GDM1 (cell line): ENCODE measurements around the gene NPAS2.

Source experiments
- DNase-seq: peaks from one replicate; lab custom pipeline; 2025; lab: John Stamatoyannopoulos, UW

NPAS2 gene

DNA sequence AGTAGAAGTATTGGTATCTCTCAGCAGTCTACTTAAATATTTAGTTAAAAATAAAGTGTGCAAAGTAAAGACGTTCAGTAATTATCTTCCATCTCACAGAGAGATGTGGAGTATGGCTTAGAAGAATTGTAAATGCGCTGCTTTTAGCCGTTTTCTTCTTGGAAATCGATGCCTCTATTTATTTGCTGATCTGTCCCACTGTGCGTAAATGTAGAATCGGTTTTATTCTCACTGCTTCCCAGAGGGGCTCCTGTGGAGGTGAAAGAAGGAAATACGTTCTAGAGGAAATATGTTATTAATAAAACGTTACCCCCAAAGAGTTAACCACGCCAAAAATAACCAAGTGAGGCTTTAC, 1.9 kb downstream of the NPAS2 start:
- DNase-seq, result no peak

DNA sequence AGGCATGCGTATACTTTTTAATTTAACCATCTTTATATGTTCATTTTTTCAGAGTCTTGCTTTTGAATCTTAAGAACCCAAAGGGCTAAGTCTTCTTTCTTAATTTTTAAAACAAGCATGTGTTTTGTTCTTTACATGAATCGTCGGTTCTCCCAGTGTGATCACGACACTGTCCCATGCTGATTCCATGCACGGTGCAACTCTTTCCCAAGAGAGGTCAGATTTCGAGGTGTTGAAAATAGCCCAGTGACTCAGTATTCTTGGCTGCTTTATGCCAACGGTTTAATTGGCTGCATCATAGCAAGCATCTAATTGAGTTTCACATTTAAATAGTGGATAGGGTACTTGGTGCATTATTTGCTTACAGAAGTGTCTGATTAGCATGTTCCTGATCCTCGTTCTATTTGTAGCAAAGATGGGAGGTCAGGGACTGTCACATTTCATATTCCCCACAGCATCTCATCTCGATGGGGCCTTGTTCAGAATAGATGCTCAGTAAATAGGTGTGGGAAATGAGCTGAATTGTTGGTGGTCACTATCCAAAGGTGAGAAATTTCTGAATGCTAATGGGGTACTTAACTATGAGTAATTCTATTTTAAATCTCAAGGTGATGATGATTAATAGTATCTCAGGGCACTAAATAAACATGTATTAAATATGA, 2.8 kb downstream of the NPAS2 start:
- no peak for DNase-seq

DNA sequence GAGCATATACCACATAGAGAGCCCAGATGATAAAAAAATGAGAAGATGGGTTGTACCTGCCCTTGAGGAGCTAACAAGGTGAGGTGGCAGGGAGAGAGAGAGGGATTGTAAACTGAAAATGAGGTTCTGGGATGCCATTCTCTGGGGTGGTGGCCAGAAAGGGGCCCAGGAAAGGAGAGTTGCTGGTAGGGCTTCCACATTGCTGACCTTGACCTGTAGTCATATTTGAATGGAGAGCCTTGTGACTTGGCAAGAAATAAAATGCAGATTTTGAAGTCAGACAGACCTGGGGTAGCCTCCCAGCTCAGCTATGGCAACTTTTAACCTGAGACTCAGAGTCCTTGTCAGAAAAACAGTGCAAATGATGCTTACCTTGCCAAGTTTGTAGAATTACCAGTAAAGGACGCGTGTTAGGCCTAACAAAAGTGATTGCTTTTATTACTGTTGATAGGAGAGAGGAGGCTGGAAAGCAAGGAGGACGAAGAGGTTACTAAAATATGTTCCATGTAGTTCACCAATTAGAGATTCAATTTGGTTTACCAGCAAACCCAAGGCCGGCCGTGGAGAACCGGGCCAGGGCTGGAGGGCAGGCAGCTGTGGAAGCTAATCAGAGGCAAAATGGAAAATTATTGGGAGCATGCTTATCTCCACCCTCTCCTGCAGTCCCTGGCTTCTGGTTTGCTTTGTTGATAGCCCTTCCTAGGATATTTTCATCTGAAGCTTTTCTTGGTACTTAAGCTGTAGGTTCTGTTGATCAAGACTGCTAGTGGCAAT, 3.9 kb downstream of the NPAS2 start:
- no peak for DNase-seq

DNA sequence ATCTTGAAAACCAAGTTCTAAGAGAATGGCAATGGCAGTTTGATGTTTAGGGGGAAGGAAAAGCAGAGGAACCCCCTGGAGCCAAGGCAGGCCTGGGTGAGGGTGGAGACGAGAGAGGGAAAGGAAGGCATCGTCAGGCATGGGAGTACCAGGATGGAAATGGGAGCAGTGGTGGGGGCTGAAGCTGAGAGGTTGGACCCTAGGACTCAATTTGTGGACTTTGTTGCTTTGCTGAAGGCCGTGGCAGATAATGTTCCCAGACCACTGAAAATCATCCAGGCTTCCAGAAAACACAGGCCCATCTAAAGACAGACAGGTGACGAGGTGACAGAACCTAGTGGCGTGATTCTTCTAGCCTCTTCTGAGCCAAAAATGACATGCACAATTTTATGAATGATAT, 4.9 kb downstream of the NPAS2 start:
- DNase-seq, result no peak

DNA sequence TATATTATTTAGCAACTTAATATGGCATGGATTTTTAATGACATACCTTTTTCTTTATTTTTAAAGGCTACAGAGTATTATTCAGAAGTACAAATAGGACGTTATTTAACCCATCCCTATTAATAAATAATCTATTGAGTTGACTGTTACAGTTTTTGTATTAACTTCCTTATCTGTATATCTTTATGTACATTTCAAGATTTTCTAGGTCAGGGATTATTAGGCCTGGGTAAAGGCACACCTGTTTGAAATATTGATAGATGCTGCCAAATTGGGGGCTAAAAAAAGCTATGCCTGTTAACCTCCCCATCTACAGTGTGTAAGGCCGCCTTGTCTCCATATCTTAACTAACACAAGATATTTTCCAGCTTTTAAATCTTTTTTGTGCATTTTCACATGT, 6.6 kb downstream of the NPAS2 start:
- no peak for DNase-seq

DNA sequence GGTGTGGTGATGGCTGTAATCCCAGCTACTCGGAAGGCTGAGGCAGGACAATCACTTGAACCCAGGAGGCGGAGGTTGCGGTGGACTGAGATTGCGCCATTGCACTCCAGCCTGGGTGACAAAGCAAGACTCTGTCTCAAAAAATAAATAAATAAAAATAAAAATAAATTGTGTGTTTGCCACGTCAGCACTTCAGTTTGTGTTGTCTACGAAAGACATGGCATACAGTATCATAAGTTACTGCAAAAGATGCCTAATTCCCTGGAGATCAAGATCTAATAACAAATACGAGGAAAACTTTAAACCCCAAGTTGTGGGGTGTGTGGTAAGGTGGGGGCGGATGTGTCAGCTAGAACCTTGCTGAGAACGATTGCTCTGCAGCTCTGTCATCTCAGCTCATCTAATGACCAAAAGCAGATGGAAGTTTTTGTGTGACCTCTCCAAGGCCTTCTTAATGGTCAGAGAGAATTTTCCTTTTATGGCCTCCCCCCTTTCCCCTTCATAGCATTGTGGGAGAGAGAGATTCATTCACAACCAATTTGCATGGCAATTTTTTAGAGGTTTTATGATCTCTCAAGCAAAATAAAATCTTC, 11.3 kb downstream of the NPAS2 start:
- no peak for DNase-seq

DNA sequence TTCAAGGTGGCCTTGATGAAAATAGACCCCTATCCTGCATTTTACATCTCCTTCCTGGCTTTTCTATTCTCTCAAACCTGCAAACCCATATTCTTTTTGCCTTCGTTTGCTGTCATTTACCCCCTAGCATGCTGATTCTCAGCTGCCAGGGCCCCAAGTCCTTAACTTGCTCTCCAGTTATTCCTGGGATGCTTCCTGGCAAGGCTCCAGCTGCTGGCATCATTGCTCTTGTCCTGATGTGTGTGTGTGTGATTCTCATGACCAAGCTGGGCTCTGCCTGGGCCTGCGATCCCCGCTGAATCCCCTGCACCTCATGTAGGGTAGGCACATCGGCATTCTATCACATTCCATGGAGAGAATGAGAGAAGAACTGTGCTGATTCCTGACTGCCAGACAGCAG, 11.9 kb downstream of the NPAS2 start:
- no peak for DNase-seq

DNA sequence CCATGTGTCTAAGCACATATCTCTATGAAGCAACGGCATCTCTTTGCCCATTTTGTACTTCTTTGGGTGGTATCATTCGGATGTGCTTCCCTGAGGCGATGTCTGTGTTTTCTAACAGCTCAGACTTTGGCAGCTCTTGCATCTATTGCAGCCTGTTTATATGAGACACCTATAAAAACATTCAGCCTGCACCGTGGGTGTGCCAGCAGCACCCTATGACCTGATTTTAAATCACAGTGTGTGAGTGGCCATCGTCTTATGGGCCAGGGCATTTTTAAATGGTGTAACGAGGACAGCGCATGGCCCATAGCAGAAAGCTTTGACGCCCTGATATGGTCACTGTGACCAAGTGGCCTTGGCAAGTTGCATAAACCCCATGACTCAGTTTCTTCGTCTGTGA, 12.9 kb downstream of the NPAS2 start:
- no peak for DNase-seq

DNA sequence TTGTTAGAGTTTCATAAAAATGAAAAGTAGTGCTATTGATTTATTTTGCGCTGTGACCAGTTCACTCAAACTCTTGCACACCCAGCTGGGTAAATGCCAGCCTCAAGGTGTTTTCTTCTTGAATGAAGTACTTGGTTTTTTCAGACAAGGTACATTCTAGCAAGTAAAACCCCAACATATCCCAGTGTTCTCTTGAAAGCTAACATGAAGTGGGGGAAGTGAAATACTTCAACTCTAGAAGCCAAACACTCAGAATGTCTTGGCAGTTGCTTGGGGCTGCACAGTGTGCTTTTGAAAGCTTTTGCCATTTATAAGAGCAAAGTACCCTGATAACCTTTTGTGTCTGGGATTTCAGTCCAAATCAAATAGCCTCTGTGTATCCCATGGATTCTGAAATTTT, 13.4 kb downstream of the NPAS2 start:
- DNase-seq, result no peak

DNA sequence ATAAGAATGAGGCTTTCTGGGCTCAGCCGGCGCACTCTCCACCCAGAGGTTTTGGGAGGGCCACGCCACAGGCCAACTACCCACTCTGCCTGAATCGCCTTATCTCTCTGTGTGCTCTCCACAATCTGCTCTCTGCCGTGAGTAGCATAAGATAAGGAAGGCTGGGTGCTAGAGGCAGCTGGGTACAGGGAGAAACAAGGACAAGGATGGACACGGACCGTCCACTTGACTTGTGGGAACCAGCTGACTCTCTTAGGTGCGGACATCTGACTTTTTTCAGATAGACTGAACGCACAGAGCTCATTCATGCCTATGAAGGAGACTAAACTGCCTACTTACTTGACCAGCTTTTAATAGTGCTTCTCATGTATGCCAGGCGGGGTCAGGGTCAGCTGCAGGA, 14.3 kb downstream of the NPAS2 start:
- no peak for DNase-seq

DNA sequence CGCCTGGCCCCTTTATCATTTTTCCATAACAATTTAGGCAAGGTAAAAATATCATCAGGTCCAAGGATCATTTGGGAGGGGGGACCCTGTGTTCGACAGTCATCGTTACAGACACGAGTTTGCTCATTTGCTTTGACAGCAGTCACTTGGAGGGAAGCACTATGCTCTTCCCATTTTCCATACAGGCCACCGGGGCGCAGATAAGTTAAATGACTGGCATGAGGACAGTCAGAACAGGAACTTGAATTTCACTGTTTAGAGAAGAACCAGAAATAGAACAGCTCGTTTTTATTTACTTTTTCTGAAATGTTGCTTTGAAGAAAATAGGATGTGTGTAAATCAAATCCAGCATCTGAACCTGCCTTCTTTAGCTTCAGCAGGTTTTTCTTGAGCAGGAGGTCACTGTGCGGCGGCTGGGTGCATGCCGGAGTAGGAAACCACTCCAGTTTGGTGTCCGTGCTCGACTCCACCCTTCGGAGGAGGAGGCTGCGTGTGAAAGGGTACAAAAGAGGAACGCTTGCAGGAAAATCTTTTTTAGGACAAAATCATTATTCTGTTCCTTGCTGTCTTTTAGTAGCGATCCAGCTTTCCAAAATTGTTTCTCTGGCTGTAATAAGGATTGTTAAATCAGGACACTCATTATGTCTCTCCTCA, 15.2 kb downstream of the NPAS2 start:
- DNase-seq, result no peak

DNA sequence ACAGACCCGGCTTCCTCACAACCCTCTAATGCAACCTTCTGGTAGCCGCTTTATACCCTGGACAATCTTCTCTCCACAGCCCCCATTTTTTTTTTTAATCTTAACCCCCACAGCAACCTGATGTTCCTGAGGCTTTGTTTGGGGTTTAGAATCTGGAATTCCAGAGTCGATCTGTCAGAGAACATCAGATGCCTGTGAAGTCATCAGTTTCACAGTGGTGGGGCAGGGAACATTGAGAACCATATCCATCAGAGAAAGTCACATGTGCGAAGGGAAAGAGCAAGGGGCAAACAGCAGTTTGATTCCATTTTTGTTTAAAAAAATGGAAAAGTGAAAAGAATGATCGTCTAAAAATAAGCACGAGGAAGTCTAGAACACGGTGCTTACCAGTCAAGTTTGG, 20.6 kb downstream of the NPAS2 start:
- DNase-seq, result no peak

DNA sequence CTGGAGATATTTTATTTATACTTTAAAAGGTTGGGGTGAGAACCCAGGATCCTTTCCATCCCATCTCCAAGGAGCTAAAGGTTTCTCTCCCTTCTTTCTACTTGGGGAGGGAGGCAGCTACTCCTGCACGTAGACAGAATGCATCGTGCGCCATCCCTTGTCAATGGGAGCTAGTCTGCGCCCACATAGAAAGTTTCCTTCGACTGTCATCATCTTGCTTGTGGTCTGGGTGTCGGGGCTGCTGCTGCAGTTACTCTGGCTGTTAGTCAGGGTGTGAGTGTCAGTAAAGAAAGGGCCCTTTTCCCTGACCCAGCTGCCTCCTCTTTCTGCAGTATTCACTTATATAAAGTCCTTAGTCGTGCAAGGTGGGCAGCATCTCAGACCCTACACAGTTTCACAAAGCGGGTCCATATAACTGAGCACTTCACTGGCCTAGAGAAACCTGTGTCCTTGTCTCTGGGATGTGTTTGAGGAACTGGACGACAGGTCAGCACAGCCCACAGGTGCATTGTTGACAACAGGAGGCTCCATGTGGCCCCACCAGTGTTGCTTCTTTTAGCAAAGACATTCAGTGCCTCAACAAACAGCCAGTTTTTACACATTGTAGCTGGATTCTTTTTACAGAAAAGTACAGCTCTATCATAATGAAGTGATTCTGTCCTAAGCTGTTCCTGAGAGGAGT, 22.4 kb downstream of the NPAS2 start:
- no peak for DNase-seq

DNA sequence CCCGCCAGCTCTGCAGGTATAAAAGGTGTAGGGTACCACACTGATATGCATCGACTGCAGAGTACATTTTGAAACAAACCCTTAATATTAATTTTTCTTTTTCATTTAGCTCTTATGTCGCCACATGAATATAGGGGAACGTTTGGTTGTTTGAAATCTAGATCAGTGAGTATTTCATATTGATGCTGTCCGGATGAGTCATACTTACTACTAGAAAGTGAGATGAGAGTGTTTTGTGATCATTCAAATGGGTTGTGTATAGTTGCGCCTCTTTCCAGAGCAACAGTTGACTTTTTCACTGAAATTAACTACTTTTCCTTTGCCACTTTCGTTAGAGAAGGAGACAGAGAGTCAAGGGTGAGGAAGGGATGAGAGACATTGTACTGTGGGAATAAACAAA, 24.6 kb downstream of the NPAS2 start:
- no peak for DNase-seq

DNA sequence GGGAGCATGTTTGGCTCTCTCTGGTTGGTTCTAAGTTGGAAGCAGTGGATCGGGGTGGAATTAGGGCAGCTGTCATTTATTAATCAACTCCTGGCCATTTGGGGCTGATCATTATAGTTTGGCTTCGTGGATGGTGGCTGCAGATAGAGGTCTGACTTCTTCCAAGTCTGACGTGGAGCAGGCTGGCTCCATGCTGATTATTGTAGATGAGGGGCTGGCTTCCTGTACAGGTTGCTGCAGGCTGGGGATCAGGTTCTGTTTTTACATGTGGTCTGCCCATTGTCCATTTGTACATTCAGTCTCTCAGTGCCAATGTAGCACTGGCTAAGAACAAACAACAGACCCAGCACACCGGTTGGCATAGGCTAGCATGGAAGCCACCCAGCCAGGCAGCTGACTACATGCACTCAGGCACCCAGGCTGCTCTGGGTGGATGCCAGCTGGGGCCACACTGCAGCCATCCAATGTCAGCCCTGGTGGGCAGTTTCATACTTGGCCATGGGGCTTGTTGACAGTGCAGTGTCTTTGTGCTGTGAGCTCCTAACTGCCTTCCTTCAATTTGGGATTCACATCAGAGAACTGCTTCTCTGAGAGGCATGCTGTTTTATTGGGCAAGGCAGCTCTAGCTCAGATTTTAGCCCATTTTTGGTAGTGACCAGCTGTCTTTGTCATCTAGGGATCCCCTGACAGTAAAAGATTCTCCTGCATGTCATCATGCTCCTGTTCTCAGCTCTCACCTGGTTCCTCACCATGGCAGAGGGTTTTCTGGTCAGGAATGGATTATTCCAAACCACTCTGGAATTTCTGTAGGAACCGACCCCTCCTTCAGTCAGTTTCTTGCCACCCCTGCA, 25.4 kb downstream of the NPAS2 start:
- DNase-seq, result no peak

DNA sequence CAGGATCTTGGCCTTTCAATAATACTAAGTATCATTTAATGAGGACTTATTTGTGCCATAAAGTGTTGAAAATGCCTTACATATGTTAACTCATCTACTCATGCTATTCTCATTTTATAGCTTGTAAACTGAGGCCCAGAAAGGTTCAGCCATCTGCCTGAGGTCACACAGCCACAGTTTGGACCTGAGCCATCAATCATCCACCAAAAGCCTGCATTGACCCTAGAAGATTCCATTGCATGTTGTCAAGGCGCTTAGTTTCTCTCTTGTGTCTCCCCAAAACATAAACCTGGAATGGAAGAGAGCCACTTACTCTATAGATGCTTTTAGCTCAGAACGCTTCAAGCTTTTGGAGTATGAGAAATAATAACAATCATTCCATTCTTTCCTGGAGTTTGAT, 26.8 kb downstream of the NPAS2 start:
- no peak for DNase-seq

DNA sequence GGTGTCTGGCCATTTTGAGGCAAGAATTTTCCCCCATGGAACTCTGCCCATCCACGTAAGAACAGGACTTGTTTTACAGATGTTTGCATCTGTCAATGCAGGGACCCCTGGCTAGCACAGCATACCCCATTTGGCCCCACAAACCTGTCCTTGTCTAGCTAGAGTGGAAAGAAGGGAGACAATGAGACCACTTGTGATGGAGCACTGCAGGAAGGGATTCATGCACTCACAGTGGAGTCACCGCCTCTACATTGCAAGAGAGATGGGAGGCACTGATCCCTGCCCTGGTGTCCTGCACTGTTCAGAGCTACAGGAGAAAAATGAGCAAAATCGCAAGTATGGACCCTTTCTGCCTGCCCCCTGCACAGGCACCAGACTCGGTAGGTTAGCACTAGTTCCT, 32.5 kb downstream of the NPAS2 start:
- DNase-seq, result no peak

DNA sequence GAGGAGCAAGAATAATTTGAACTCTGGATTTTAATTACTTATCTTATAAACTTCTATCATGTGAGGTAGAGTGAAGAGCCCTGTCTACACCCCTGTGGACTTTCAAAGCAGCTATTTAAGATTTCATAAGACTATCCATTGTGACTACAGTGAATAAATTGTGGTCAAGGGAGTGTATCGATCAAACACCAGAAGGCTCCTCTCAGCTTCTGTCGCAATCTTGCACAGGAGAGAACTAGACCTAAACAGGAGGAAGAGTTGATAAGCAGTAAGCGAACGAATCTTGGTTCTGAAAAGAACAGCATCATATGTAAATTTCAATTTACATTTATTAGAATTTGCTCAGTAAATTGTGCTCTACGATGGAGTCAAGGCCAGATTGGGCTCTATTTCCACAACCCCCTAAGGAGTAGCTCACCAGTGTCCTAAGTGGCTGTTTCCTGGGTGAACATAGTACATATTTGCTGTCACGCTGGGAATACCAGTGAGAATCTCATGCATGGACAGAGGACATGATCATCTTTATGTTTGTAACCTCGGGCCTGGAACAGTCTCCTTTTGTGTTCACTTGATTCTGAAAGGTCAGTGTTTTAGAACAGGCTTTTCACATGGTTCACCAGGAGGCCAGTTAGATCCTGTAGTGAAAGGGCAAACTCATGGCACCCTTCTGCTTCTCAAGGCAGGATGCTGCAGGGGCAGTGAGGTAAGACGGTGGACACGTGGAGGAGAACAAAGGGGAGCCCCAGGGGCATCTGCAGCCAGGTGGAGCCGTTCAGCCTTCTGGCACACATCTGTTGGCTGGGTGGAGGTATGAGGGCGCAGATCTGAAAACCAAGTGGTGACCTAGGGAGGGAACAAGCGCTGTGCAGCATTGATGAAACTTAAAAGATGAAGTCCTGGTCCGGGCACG, 33.3 kb downstream of the NPAS2 start:
- DNase-seq, result no peak

DNA sequence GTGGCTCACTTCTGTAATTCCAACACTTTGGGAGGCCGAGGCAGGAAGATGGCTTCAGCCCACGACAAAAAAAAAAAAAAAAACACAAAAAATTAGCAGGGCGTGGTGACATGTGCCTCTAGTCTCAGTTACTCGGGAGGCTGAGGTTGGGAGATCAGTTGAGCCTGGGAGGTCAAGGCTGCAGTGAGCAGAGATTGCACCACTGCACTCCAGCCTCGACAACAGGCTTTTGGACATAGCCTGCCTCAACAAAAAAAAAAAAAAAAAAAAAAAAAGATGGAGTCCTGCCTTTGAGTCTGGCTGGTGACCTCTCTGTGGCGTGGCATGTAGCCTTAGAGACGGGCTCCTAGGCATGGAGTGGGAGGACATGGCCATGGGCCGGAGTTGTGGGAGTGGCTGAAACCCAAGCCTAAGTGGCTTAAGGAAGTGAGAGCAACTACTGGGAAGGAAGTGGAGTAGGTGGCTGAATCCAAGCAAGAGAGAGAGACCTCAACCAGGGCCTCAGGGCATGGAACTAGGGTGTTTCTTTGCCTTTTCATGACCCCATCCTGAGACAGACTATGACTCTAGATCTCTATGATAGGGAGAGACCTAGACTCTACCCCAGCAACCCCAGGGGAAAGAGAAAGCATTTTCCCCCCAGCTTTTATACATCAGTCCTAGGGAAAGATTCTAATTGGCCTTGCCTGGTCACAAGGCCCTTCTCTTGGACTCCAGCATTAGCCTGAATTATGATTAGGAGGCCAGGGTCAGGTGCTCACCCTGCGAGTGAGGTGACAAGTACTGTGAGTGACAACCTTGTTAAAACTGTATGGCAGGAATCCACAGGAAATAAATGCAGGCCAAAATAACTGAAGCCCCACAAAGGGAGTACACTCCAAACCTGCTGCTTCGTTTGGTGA, 34.2 kb downstream of the NPAS2 start:
- DNase-seq, result no peak
